Measurements from ENCODE around the gene RMC1.
"Not testable (repeated sequence)": the region's sequence is repeated elsewhere in the genome, so short reads cannot be mapped to it uniquely, and the experiment has no call there.

The RMC1 gene

GRCh38 chr18:23498877-23499276 is 4.4 kb upstream of the RMC1 start:
- DNase-seq = peak; percentile 7

DNA sequence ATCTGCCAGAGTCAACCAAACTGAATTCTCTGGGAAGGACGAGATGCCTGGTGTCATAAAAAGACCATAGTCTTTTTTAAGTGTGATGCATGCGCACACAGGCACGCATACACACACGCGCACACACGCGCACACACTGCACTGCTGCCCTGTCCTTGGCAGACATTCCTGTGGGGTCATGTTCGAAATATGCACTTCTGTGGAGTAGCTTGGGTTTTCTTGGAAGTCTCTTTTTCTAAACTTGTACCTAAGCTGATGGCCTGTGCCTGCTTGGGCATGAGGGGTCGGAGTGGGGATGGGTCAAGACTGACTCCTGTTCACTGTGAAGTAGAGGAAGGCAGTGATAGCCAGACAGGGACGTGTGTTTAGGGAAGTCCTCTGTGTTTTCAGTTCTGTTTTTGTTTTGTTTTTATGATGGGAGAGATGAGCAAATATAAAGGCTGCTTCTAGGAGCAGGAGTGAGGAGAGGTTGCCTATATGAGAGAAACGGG is 4.0 kb upstream of the RMC1 start:
- DNase-seq = no peak

GRCh38 chr18:23501626-23502025 is 1.7 kb upstream of the RMC1 start:
- DNase-seq = no peak

- DNase-seq = no peak
These were observed 734 bp upstream of the RMC1 start for GRCh38 chr18:23502516-23503037.

DNA sequence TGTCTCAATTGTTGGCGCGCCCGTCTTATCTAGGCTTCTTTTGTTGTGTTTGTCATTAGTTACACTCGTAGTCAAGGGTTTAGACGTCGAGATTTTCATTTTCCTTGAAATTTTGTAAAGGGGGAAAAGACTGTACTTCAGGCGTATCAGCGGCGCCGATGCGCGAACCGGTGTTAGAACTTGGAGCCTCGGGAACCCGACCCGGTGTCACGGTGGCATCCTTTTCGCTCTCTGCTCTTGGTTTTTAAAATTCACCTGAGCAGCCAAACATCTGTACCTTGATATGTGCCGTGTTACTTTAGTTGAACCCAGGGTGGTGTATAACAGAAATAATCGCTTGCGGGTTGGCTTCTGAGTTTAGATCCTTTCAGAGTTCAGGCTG is 643 bp downstream of the RMC1 start:
- no peak for DNase-seq

DNA sequence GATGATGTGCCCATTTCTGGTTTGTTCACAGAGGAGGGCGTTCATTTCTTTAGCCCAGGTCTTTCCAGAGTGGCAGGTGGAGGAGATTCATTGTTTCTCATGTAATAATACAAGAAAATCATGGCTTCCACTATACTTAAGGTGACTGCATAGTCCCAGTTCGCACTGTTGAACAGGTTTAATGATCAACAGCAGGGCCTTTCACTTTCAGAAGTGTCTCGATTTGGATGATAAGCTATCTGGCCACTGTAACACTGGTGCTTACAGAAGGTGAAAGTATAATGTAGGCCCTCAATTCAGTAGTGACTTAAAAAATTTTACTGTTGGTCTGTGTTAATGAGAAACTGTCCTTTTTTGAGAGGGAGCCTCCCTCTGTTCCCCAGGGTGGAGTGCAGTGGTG is 1.4 kb downstream of the RMC1 start:
- no peak for DNase-seq

- no peak for DNase-seq
These were observed 3.1 kb downstream of the RMC1 start for GRCh38 chr18:23506393-23506792.

- not testable (repeated sequence) for DNase-seq
These were observed 7.6 kb downstream of the RMC1 start for GRCh38 chr18:23510923-23511322.

DNA sequence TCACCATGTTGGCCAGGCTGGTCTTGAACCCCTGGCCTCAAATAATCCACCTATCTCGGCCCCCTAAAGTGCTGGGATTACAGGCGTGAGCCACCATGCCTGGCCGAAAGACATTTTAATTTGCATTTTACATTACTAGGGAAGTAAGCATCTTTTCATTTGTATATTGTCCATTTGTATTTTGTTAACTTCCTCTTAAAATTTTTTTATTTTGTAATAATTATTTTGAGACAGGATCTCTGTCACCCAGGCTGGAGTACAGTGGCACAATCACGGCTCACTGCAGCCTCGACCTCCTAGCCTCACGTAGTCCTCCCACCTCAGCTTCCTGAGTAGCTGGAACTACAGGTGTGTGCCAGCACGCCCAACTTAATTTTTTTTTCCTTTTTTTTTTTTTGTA is 8.9 kb downstream of the RMC1 start:
- DNase-seq = not testable (repeated sequence)

- DNase-seq = no peak
These were observed 9.3 kb downstream of the RMC1 start for GRCh38 chr18:23512641-23513040.

- no peak for DNase-seq
These were observed 12.7 kb downstream of the RMC1 start for GRCh38 chr18:23515911-23516546.

- DNase-seq = no peak
These were observed 16.4 kb downstream of the RMC1 start for GRCh38 chr18:23519734-23520133.

- no peak for DNase-seq
These were observed 18.0 kb downstream of the RMC1 start for GRCh38 chr18:23521271-23521670.

DNA sequence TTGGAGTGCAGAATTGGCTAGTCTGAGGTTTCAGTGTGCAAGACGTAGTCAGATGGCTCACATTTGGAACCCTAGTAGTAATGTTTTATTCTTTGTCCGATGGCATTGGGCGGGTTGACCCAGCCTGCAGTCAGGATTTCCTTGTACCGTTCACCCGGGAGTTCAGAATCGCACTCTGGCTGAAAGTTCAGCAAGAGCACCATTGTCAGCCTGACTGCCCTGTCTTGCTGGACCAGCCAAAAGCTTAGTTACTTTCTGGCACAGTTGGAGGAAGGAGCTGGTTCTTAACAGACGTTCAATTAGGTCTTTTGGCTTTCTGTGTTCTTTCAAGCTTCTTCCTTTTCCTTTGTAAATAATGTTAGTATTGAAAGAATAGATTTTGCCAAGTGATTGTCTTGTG is 18.6 kb downstream of the RMC1 start:
- DNase-seq = no peak

DNA sequence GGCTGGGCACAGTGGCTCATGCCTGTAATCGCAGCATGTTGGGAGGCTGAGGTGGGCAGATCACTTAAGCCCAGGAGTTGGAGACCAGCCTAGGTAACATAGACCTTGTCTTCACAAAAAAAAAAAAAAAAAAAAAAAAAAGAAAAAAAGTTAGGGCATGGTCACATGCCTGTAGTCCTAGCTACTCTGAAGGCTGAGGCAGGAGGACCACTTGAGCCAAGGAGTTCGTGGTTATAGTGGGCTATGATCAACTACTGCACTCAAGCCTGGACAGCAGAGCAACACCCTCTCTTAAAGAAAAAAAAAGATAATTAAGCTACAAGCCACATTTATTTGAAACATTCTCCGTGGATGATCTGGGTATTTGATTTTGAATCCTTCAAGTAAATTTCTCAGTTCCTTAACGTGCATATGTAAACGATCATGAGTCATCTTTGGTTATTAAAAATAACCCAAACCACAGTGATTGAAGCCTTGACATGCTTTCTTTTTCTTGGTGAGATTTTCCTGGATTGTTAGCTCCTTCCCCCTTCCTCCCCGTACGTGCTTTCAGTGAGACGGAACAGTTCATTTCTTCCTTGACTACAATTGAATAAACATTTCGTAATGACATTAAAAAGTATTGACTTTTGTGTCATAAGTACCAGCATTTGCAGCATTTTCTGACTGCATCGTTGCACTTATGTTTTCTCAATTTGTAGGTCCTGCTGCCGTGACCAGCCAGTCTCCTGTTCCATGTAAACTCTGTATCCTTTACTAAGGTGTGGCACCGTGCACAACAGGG is 20.3 kb downstream of the RMC1 start:
- DNase-seq = no peak

GRCh38 chr18:23524213-23524707 is 20.9 kb downstream of the RMC1 start:
- DNase-seq = no peak

GRCh38 chr18:23526501-23527063 is 23.3 kb downstream of the RMC1 start:
- no peak for DNase-seq

DNA sequence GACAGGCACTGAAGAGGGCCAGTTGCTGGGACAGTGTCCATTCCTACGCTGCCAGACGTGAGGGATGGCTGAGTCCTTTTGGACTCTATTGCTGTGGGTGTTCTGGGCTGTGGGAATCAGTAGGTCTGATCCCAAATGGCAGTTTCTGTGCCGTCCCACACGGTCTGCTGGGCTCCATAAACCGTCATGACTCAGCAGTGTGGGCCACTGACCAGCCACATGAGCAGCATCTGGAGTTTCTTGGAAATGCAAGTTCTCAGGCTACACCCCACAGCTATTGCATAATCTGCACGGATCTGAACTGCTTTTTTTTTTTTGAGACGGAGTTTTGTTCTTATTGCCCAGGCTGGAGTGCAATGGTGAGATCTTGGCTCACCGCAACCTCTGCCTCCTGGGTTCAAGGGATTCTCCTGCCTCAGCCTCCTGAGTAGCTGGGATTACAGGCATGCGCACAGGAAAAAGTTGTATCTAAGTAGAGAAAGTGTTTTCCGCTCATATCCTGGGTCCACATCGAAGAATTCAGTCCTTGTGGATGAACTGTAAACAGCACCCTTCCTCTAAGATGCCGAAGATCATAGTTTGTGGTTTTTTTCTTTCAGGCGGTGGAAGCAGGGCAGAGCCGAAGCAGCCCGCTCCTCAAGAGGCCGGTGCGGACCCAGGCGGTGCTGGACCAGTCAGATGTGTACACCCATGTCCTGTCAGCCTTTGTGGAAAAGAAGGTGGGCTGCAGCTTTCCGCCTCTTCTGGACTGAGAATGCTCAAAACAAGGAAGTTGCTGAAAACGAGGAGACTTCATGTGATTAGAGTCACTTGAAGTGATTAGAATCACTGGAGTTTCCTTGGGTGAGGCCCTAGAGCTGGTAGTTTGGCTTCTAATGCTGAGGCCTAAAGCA is 25.5 kb downstream of the RMC1 start:
- DNase-seq = no peak

DNA sequence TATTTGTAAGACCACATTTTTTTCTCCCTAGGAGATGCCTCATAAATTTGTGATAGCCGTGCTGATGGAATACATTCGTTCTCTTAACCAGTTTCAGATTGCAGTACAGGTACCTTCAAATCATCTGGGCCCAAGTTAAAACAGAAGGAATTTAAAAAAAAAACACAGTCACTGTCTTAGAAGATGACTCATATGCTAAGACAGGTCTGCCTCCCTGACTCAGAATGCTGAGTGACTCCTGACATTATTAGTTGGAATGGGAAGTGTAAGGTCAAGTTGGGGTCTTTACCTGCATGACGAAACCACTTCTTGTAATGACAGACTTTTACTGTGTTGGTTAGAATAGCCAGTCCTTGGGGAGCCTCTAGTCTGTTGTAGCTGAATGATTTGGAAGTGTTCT is 26.3 kb downstream of the RMC1 start:
- no peak for DNase-seq

GRCh38 chr18:23530195-23530594 is 26.9 kb downstream of the RMC1 start:
- no peak for DNase-seq

DNA sequence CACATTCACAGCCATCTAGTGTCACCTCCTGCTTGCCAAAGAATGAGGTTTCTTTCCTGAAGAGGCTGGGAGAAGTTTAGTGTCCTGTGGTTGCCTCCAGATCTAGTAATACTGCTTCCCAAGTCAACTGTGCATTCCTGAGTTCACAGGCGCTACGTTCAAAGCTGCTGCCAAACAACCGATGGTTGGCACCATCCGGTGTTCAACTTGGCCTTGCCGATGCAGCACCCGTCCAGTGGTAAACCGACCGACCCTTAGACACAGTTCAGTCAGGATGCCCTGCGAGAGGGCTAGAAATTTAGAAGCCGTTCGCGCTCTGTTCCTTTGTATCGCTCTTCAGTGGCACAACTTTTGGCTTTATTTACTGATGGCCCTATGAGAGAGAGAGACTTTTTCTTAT is 28.6 kb downstream of the RMC1 start:
- no peak for DNase-seq

GRCh38 chr18:23532848-23533247 is 29.5 kb downstream of the RMC1 start:
- DNase-seq = no peak

- no peak for DNase-seq
These were observed 31.0 kb downstream of the RMC1 start for GRCh38 chr18:23534276-23534675.

All from SIG-M5 (cell line).